ENCODE data around the gene ZNF316. TPM values are rescaled to one million over a fixed set of nuclear protein-coding genes. Genes with fewer than 3 reads are reported as not detected.

Gene ZNF316
- total RNA-seq, 1 donor from 2014 or later, result 12.6 TPM

DNA sequence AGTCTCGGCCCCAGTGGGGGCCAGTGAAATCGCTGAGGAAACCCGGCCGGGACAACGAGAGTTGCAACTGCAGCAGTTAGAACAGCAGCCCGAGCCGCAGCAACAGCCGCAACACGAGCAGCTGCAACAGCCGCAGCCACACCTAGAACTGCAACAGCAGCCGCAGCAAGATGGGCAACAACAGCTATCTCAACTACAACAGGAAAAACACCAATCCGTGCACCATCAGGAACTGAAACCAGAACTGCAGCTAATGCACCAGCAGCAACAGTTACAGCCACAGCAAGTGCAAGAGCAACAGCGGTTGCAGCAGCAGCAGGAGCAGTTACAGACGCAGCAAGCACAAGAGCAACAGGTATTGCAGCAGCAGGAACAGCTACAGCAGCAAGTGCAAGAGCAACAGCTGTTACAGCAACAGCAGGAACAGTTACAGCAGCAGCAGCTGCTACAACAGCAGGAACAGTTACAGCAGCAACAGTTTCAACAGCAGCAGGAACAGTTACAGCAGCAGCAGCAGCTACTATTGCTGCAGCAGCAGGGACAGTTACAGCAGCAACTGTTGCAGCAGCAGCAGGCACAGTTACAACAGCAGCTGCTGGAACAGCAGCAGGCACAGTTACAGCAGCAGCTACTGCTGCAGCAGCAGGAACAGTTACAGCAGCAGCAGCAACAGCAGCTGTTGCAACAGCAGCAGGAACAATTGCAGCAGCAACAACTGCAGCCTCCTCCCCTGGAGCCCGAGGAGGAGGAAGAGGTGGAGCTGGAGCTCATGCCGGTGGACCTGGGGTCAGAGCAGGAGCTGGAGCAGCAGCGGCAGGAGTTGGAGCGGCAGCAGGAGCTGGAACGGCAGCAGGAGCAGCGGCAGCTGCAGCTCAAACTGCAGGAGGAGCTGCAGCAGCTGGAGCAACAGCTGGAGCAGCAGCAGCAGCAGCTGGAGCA lies 15.7 kb upstream of the ZNF316 start:
- no peak for DNase-seq (ENCODE audit: low read depth)
- no peak for TF ChIP-seq CTCF (conservative IDR thresholded peaks at IDR 0.05; ENCODE audit: low read depth, low read length)
- H3K4me3 ChIP-seq (ENCODE audit: low read depth, low read length), result no peak overlapping the region

DNA sequence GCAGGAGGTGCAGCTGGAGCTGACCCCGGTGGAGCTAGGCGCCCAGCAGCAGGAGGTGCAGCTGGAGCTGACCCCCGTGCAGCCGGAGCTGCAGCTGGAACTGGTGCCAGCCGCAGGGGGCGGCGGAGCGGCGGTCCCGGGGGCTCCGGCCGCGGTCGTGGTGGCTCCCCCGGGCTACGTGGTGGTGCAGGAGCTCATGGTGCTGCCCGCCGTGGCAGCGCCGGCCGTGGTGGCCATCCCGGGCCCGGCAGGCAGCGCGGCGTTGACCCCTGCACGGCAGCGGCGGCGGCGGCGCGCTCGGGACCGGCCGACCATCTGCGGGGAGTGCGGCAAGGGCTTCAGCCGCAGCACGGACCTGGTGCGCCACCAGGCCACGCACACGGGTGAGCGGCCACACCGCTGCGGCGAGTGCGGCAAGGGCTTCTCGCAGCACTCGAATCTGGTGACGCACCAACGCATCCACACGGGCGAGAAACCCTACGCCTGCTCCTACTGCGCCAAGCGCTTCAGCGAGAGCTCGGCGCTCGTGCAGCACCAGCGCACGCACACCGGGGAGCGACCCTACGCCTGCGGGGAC lies 14.9 kb upstream of the ZNF316 start:
- no peak for DNase-seq (ENCODE audit: low read depth)
- H3K4me3 ChIP-seq (ENCODE audit: low read depth, low read length), result no peak overlapping the region
- no peak for TF ChIP-seq CTCF (conservative IDR thresholded peaks at IDR 0.05; ENCODE audit: low read depth, low read length)

DNA sequence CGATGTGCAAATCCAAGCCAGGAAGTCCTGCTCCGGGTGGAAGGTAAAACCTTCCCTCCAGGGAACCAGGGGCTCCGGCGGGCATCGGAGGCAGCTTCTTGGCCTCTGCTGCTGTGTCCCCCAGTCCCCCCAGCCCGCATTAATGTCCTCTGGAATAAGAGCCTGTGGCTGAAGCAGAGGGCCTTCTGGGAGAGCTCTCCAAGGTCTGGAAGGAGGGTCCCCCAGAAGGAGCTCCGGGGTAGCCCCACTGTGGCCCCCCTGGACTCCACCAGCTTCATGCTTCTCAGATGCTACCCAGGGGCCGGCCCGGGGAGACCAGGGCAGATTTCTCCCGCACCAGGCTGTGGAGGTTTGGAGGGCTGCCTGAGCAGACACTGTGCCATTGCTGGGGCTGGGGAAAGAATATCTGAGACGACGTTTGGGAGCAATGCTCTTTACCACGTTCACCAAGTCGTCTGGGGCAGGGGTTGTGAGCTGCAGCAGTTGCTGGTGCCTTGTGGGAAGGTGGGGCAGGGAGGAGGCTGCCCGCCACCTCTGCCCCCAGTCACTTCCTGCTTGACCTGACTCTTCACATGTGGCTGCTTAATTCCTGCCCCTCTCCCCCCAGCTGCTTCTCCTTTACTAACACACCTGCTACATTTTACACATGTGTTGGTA lies 13.4 kb upstream of the ZNF316 start:
- DNase-seq (ENCODE audit: low read depth), result no peak
- TF ChIP-seq CTCF (conservative IDR thresholded peaks at IDR 0.05; ENCODE audit: low read depth, low read length), result no peak

DNA sequence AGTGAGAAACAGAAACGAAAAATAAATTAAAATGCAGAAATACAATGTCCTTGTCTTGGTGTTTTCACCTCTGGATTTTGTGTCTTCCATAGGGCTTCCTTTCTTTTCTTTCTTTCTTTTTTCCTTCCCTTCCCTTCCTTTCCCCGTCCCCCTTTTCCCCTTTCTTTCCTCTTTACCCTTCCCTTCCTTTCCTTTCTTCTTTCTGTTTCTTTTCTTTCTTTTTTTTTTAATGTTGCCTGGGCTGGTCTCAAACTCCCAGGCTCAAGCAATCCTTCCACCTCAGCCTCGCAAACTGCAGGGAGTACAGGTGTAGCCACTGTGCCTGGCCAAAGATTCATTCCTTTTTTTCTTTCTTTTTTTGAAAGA lies 12.9 kb upstream of the ZNF316 start:
- DNase-seq (ENCODE audit: low read depth), result no peak
- TF ChIP-seq CTCF (conservative IDR thresholded peaks at IDR 0.05; ENCODE audit: low read depth, low read length), result no peak
- no peak overlapping the region for H3K4me3 ChIP-seq (ENCODE audit: low read depth, low read length)

More for the DNA sequence above, 13.4 kb upstream of the ZNF316 start:
- H3K4me3 ChIP-seq (ENCODE audit: low read depth, low read length), result no peak overlapping the region

GRCh38 chr7:6628045-6628444 lies 9.1 kb upstream of the ZNF316 start:
- H3K4me3 ChIP-seq (ENCODE audit: low read depth, low read length), result no peak overlapping the region
- no peak for DNase-seq (ENCODE audit: low read depth)
- TF ChIP-seq CTCF (conservative IDR thresholded peaks at IDR 0.05; ENCODE audit: low read depth, low read length), result no peak

DNA sequence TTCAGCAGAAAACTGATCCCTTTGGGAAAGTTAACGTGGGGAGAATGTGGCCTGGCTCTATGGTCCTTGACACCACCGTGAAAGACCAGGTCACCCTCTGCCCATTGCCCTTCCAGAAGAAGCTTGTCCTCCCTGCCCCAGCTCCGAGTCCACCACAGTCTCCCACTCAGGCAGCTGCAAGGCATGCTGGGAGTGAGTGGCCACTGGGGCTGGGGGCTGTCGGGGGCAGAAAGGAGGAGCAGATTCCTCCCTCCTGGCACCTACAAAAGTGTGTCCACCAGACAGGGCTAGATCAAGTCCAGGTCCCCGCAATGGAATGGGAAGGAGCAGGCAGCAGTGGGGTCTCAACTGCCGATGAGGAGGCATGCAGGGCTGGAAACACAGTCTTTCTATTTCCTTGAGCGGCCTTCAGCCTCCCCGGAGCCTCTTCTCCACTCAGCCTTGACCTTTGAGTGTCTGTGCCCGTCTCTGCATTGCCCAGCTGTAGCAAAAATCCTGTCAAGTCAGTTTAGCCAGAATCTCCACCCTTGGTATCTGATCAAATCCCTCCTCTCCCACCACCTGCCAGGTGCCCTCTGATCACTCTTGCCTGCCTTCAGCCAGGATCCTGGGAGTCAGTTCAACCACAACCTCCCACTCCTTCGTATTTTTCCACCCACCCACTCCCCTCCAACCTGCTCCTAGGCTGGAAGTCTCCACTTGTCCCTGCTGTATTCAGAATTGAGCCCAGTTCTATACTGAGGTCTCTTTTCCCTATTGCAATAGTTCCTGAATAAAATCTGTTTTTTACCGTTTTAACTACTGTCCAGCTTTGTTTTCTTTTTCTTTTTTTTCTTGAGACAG lies 6.9 kb upstream of the ZNF316 start:
- no peak for DNase-seq (ENCODE audit: low read depth)
- no peak for TF ChIP-seq CTCF (conservative IDR thresholded peaks at IDR 0.05; ENCODE audit: low read depth, low read length)
- no peak overlapping the region for H3K4me3 ChIP-seq (ENCODE audit: low read depth, low read length)
